Measurements from ENCODE around the gene PHF21B. TPM values are rescaled to one million over a fixed set of nuclear protein-coding genes. Genes with fewer than 3 reads are reported as not detected.
A peak's percentile ranks its signal among the peaks of the same experiment; 100 is the strongest.

PHF21B gene
- polyA plus RNA-seq, 1 experiment, result 0.01 TPM

GRCh38 chr22:44971651-44972362 is 38.0 kb downstream of the PHF21B start:
- ChIA-PET CTCF (interaction anchor here (5.7 kb wide), 1 partner anchor 124 kb away, joined by 37 read pairs; no protein-coding TSS in a partner anchor), POLR2A (no interaction called here)
- H3K36me3 ChIP-seq (ENCODE audit: control insufficient read depth, insufficient read depth, low read length), result no peaks in the 10 kb centered on the region
- no peak for DNase-seq (ENCODE audit: low read depth)
- H3K27me3 ChIP-seq (ENCODE audit: control insufficient read depth, insufficient read depth, low read length), result peaks cover 2% of the 10 kb centered on the region; the same call in 1 of the 2 replicates
- no peak overlapping the region for H3K4me3 ChIP-seq (ENCODE audit: low read depth, low read length)
- no peak for TF ChIP-seq CTCF (IDR thresholded peaks at IDR 0.05; ENCODE audit: insufficient read depth, low read depth, low read length)

GRCh38 chr22:44970291-44970690 is 39.5 kb downstream of the PHF21B start:
- H3K27me3 ChIP-seq (ENCODE audit: control insufficient read depth, insufficient read depth, low read length), result 0 out of 2 replicates have a peak, but pooled peaks cover 2% of the 10 kb centered on the region
- no peaks in the 10 kb centered on the region for H3K36me3 ChIP-seq (ENCODE audit: control insufficient read depth, insufficient read depth, low read length)
- TF ChIP-seq CTCF (IDR thresholded peaks at IDR 0.05; ENCODE audit: insufficient read depth, low read depth, low read length), result no peak
- no peak for DNase-seq (ENCODE audit: low read depth)
- no peak overlapping the region for H3K4me3 ChIP-seq (ENCODE audit: low read depth, low read length)
- CTCF ChIA-PET, result interaction anchor here (1.0 kb wide), 1 partner anchor 131 kb away, joined by 4 read pairs; no protein-coding TSS in a partner anchor
- POLR2A ChIA-PET, result no interaction called here

GRCh38 chr22:44969817-44970216 is 40.0 kb downstream of the PHF21B start:
- no peaks in the 10 kb centered on the region for H3K36me3 ChIP-seq (ENCODE audit: control insufficient read depth, insufficient read depth, low read length)
- TF ChIP-seq CTCF (IDR thresholded peaks at IDR 0.05; ENCODE audit: insufficient read depth, low read depth, low read length), result no peak
- no peak for DNase-seq (ENCODE audit: low read depth)
- POLR2A ChIA-PET, result no interaction called here
- no peak overlapping the region for H3K4me3 ChIP-seq (ENCODE audit: low read depth, low read length)
- CTCF ChIA-PET, result interaction anchor here (1.0 kb wide), 1 partner anchor 132 kb away, joined by 4 read pairs; no protein-coding TSS in a partner anchor
- 0 out of 2 replicates have a peak, but pooled peaks cover 2% of the 10 kb centered on the region for H3K27me3 ChIP-seq (ENCODE audit: control insufficient read depth, insufficient read depth, low read length)

GRCh38 chr22:44968736-44969135 is 41.1 kb downstream of the PHF21B start:
- DNase-seq (ENCODE audit: low read depth), result no peak

More at GRCh38 chr22:44968736-44969135, 41.1 kb downstream of the PHF21B start:
- no peak overlapping the region for H3K4me3 ChIP-seq (ENCODE audit: low read depth, low read length)
- 0 out of 2 replicates have a peak, but pooled peaks have one; percentile 4 for TF ChIP-seq CTCF (IDR thresholded peaks at IDR 0.05; ENCODE audit: insufficient read depth, low read depth, low read length)
- CTCF ChIA-PET, result interaction anchor here (1.0 kb wide), 1 partner anchor 131 kb away, joined by 3 read pairs; no protein-coding TSS in a partner anchor
- peaks cover 4% of the 10 kb centered on the region; the same call in 1 of the 2 replicates for H3K27me3 ChIP-seq (ENCODE audit: control insufficient read depth, insufficient read depth, low read length)
- POLR2A ChIA-PET, result no interaction called here
- H3K36me3 ChIP-seq (ENCODE audit: control insufficient read depth, insufficient read depth, low read length), result no peaks in the 10 kb centered on the region

Measured in BJ (cell line).